Fibroblast of peridontal ligament (primary cell): ENCODE measurements around the gene FAM3B.
A peak's percentile ranks its signal among the peaks of the same experiment; 100 is the strongest.

Source experiments
- DNase-seq: peaks from one replicate; pipeline ENCODE4 v3.0.0-alpha.2; 2010; ENCODE audit errors: extremely low read depth

Gene FAM3B

DNA sequence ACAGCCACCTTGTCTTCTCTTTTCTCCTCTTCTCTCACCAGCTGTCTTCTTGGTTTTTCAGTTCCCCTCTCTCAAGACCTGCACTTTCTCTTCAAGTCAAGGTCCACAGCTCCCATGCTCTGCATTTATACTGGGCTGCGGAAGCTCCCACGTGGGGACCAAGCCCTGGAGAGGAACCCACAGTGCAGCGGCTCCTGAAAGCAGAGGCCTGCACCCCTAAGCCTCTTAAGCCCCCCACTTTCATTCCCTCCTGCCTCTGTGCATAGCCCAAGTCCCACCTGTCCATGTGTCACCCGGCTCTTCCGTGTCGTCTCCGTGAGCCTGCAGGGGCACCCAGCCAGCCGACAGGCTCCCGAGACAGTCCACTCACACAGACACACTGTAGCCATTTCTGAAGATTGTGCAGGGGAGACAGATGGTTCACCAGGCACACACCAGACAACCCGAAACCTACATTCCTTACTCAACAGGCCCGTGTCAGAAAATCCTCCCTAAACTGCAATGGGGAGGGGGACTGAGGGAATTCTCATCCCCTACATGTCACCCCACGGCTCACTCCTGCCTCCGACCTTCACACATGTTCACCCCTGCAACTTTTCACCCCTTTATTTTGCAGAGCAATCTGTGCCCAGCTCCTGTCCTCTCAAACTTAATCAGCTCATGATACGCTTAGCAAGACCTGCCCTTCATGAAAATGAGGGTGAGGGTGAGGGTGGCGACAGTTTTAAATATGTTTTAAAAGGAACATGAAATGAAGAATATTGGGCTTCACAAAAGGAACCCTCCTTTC lies 51.5 kb downstream of the FAM3B start:
- DNase-seq, result no peak

GRCh38 chr21:41368735-41369104 lies 52.1 kb downstream of the FAM3B start:
- DNase-seq, result no peak

GRCh38 chr21:41369105-41369919 lies 52.7 kb downstream of the FAM3B start:
- DNase-seq, result no peak

DNA sequence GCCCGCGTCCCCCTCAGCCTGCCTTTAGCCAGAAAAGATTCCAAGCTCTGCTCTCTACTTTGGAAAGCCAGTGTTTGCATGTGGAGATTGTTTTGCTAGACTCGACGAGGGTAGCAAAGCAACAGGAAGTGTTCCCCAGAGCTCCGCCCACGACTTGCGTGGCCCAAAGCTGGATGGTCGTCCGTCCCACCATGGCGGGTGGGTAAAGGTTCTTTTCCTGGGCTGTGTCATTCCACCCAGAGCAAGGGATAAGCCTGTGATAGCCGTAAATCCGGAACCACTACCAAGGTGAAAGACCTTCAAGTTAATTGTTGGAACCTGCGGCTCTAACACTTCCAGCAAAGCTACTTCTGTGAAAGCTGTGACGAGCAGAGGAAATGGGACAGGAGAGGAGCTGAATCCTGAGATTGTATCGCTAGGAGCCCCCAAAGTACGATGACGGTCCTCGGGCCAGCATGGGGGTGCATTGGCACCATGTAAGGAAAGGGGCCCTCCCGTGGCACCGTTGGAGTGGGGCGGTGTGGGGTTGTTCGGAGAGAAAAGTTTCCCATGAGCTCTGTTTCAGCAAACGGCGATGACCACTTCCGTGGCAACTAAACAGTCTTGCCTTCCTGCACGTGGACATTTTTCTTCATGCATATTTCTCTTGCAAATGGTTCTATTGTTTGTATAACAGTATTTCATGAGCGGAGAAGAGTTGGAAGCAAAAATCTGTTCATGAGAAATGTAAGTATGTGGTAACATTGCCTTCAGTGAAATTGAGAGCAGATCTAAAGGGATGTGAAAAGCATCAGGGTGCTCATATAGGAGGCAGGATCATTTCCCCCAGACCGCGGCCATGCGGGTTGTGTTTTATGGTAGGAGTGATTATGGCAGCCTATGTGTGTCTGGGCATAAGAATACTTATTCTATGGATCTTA lies 53.6 kb downstream of the FAM3B start:
- DNase-seq, result no peak

DNA sequence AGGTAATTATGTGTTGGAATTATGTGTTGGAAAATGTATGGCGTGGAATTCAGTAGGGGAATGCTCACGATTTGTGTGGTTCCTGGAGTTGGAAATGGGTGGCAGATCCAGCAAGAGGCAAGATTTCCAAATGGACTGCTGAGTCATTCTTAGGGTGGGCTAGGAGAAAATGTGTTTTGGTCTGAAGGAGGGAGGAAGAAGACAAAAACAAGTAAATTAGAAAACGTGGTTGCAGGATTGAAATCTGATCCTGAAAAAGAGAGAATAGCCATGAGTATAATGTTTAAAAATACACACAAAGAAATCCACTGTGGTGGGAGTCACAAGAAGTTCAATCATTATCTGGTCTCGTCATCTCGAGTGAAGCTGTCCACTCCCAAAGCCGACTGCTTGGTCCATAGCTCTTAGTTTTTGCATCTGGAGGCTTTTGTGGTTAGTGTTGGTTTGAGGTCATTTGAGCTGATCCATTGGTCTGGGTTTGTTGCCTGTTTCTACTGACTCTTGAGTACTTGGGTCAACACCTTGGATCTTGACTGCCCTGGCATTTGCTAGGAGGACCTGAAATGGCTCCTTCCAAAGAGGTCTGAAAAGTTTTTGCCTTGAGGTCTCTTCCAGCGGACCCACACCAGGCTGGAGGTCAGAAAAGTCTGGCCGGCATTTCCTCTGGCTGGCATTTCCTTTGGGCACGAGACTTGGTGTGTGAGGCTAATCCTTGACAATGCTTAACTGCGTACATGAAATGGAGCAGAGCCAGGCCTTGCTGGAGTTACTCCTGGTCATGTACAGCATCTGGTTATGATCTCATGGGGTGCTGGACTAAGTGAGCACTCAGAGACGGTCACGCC lies 54.5 kb downstream of the FAM3B start:
- peak; percentile 5 for DNase-seq

DNA sequence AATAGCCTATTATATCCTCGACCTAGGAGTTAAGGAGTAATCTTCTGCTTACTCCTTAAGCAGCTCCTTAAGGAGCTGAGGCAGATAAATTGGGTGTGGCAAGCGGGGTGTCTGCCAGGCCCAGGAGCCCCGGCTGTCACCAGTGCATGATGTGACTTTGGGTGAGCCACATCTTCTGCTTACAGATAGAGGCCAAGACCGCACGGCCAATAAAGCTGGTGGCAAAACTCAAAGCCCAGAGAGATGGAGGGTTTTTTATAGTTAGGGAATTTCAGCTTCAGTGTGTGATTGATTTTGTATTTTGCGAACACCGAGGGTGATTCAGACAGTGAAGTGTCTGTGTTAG lies 55.1 kb downstream of the FAM3B start:
- no peak for DNase-seq

- DNase-seq, result no peak
Measured at GRCh38 chr21:41373253-41373652, 56.7 kb downstream of the FAM3B start.

DNA sequence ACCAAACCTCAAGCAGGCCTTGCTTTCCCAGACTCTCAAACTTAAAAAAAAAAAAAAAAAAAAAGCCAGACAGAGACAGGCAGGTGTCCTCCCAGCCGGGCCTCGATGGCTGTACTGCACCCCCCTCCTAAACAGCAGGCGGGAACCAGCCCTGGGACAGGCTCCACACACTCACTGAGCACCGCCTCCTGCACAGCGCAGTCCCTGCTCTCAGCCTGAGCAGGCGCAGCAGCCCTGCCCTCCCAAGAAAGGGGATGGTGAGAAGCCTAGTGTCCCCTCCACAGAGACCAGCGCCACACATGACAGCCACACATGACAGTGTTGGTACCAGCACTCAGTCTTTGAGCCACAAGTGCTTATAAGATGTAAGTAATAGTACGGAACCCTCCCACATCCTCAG lies 57.2 kb downstream of the FAM3B start:
- no peak for DNase-seq

DNA sequence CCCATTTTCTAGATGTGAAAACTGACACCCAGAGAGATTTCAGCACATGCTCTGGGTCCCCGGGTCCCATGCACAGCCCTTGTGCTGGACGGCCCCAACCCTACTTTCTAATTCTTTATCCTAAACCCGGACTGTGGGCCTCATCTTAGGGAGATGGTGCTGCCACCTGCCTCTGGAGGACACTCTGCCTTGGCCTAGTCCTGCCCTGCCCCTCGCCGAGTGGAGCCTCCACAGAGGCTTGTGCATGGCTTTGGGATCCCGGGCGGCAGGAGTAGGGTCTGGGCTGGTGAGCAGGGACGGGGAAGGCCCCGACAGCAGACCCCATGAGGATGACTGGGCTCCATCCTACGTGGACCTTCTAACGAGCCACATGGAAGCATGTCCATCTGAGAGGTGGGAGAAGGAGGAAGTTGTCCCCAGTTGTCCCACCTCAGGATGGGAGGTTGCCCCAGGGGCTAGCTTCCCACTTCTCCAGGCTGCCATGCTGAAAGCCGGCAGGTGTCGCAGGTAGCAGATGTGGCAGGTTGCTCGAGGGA lies 57.6 kb downstream of the FAM3B start:
- no peak for DNase-seq

DNA sequence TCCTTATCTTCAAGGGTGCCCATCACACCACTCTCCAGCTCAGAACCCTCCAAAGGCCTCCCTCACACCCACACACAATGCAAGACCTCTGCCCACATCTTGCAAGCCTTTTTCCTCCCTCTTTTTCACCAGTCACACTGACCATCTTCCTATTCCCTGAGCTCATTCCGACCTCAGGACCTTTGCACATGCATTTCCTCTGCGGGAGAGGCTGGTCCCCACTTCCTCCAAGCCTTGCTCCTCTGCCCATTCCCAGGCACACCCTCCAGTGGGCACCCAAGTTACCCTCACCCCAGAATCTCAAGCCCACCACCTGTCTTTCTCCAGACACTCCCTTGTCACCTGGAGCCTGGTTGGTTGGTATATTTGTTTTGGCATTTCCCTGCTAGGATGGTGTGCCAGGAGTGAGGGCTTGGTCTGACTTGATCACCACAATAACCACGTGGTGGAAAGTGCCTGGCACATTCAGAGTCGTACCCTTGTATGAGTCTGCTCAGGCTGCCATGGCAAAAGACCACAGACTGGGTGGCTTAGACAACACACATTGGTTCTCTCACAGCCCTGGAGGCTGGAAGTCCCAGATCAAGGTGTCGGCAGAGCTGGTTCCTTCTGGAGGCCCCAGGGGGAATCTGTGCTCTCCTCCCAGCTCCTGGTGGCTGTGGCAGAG lies 58.4 kb downstream of the FAM3B start:
- DNase-seq, result no peak

- no peak for DNase-seq
Measured at GRCh38 chr21:41375875-41376274, 59.3 kb downstream of the FAM3B start.

DNA sequence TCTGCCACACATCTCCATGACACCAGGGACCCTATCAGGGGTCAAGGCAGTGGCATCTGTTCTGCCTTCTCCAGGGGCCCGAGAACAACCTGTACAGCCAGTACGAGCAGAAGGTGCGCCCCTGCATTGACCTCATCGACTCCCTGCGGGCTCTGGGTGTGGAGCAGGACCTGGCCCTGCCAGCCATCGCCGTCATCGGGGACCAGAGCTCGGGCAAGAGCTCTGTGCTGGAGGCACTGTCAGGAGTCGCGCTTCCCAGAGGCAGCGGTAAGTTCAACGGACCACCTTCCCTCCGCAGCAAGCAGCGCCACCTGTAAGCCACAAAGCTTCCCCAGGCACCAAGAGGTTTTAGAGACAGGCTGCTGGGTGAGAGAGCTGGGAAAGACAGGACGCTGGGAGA lies 61.1 kb downstream of the FAM3B start:
- DNase-seq, result no peak

- DNase-seq, result no peak
Measured at GRCh38 chr21:41378849-41379248, 62.2 kb downstream of the FAM3B start.

DNA sequence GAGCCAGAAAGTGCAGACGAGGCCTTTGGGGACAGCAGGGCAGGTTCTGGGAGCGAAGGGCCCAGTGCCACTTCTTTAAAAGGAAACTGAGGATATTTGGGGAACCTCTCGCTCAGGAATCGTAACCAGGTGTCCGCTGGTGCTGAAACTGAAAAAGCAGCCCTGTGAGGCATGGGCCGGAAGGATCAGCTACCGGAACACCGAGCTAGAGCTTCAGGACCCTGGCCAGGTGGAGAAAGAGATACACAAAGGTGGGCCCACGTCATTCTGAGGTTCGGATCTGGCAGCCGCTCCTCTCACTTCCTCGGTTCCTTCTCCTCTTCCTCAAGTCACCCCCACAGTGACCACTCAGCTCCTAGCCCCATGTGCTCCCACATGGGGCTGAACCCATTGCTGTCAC lies 63.3 kb downstream of the FAM3B start:
- DNase-seq, result no peak

GRCh38 chr21:41381731-41382130 lies 65.1 kb downstream of the FAM3B start:
- DNase-seq, result no peak

GRCh38 chr21:41387042-41387819 lies 70.6 kb downstream of the FAM3B start:
- DNase-seq, result no peak

DNA sequence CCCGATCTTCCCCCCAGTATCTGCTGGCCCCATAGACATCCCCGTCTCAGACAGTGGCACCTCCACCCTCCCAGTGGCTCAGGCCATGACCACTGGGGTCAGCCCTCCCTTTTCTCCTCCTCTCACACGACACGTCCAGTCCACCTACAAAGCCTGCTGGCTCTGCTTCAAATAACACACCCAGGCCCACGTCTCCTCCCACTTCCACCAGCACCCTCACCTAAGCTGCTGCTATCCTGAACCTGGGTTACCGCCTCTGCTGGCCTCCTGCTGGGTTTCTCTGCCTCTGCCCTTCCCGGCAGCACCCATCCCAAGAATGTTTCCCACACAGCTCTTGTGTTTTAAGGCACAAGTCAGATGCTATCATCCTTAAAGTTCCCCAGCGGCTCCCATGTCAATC lies 71.2 kb downstream of the FAM3B start:
- no peak for DNase-seq

DNA sequence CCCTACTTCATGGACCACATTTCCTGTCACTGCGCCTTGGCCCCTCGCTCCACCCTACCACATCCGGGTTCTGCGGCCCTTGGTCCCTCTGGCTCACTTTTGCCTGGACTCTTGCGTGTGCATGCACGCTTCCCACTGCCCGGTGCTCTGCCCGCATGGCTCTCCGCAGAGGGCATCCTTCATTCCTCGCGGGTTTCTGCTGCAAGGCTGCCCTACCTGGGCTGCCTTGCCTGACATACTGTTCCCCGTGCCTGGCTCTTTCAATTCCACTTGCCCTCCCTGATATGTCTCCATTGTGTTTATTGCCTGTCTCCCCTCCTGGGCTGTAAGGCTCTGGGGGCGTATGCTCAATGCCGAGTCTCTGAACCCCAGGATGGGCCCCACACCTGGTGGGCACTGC lies 71.7 kb downstream of the FAM3B start:
- no peak for DNase-seq

DNA sequence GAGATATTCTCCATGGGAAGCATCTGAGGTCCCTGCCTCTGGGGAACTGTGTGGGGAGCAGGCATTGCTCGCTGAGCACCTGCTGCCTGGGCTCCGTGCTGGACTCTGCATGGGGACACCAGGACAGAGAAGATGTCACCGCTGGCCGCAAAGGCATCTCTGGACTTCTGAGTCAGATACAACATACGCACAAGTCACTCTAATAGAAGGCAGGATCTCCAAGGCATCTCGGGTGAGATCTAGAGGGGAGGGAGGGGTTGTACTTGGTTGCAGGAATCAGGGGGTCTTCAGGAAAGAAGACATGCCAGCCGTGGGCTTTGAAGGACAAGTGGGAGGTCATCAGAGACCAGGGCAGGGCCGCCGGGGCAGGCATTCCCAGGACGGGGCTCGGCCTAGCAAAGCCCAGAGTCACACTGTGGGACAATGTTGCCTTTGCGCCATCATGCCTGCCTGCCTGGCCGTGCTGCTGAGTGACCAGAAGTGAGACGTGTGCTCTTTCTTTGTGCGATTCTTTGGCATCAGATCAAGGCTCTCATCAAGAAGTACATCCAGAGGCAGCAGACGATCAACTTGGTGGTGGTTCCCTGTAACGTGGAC lies 73.5 kb downstream of the FAM3B start:
- DNase-seq, result no peak
